MCF 10A (cell line): ENCODE results near the gene TMEM33. TPM values are rescaled to one million over a fixed set of nuclear protein-coding genes. Genes with fewer than 3 reads are reported as not detected.

Source experiments
- Bru-seq: library from RNA; stranded (reverse); fragments of 400-500 nt; gene quantifications from one replicate; lab custom pipeline; 2021; lab: Mats Ljungman, UMichigan
- BruChase-seq, 2 experiments: library from RNA; stranded (reverse); fragments of 400-500 nt; gene quantifications; one replicate each; lab custom pipeline; 2021; lab: Mats Ljungman, UMichigan
- BruUV-seq: library from RNA; stranded (reverse); fragments of 400-500 nt; replicated peaks from 2 replicates; lab custom pipeline; 2021; lab: Mats Ljungman, UMichigan
- CTCF ChIA-PET: fragments of 300-600 bp; sonication (Branson Sonifier 250); formaldehyde crosslinking; extraction: SDS; loops from one replicate; lab custom pipeline; 2021; ENCODE audit warnings: antibody characterized with exemption, inconsistent platforms; lab: Yijun Ruan, JAX
- POLR2A ChIA-PET: fragments of 300-600, 350-650 bp; sonication (Branson Sonifier 250); formaldehyde crosslinking; extraction: SDS; loops from one replicate; lab custom pipeline; 2020; ENCODE audit warnings: antibody characterized with exemption, inconsistent platforms; lab: Yijun Ruan, JAX
- DNase-seq: peaks from one replicate; pipeline ENCODE4 v3.0.0-alpha.2; 2018; ENCODE audit not compliant: unreplicated experiment
- H3K27ac Mint-ChIP-seq: one replicate; pipeline ENCODE4 v1.8.0; 2022; ENCODE audit warnings: mild to moderate bottlenecking, low read depth, mixed read lengths; ENCODE audit not compliant: unreplicated experiment
- H3K27me3 Mint-ChIP-seq: one replicate; pipeline ENCODE4 v1.8.0; 2022; ENCODE audit warnings: mixed read lengths; ENCODE audit not compliant: insufficient read depth, unreplicated experiment
- H3K36me3 Mint-ChIP-seq: one replicate; pipeline ENCODE4 v1.8.0; 2022; ENCODE audit warnings: mild to moderate bottlenecking, moderate library complexity, mixed read lengths; ENCODE audit not compliant: insufficient read depth, unreplicated experiment
- H3K4me1 Mint-ChIP-seq: one replicate; pipeline ENCODE4 v1.8.0; 2022; ENCODE audit warnings: mixed read lengths; ENCODE audit not compliant: insufficient read depth, unreplicated experiment
- H3K4me3 Mint-ChIP-seq: one replicate; pipeline ENCODE4 v1.8.0; 2022; ENCODE audit warnings: mild to moderate bottlenecking, moderate library complexity, mixed read lengths; ENCODE audit not compliant: unreplicated experiment
- H3K9me3 Mint-ChIP-seq: one replicate; pipeline ENCODE4 v1.8.0; 2022; ENCODE audit warnings: mixed read lengths; ENCODE audit not compliant: unreplicated experiment
- CTCF ChIP-seq: fragments of 200-600 bp; IDR thresholded peaks from one replicate; pipeline ENCODE4 v1.8.0; 2022; ENCODE audit warnings: antibody characterized with exemption, mild to moderate bottlenecking; ENCODE audit not compliant: unreplicated experiment
- intact Hi-C: fragments of 100-400 bp; cut with micrococcal nuclease; formaldehyde crosslinking; loops from 2 replicates; pipeline ENCODE4 v1.14.1; 2022
- long read RNA-seq: library from polyadenylated mRNA; stranded (forward); transcript quantifications from one replicate; pipeline ENCODE4 v2.0.0, GENCODE V29; 2022
- total RNA-seq: library from RNA; stranded (reverse); gene quantifications from 2 replicates; pipeline ENCODE4 v1.2.3, GENCODE V29; 2022

TMEM33 gene
- 101 and 117 TPM in 2 replicates for total RNA-seq
- percentile 97 among the genes with signal in this experiment for Bru-seq, nascent RNA
- BruChase-seq, experiment 1, labeled RNA remaining after a 6-hour chase = percentile 98 among the genes with signal in this experiment
- percentile 97 among the genes with signal in this experiment for BruChase-seq, experiment 2, labeled RNA remaining after a 2-hour chase
- long read RNA-seq, full-length matches to known transcripts = 85 of 100 reads
- long read RNA-seq, partial matches to known transcripts = 7 of 100 reads
- long read RNA-seq, other reads (novel, unspliced or antisense) = 8 of 100 reads

DNA sequence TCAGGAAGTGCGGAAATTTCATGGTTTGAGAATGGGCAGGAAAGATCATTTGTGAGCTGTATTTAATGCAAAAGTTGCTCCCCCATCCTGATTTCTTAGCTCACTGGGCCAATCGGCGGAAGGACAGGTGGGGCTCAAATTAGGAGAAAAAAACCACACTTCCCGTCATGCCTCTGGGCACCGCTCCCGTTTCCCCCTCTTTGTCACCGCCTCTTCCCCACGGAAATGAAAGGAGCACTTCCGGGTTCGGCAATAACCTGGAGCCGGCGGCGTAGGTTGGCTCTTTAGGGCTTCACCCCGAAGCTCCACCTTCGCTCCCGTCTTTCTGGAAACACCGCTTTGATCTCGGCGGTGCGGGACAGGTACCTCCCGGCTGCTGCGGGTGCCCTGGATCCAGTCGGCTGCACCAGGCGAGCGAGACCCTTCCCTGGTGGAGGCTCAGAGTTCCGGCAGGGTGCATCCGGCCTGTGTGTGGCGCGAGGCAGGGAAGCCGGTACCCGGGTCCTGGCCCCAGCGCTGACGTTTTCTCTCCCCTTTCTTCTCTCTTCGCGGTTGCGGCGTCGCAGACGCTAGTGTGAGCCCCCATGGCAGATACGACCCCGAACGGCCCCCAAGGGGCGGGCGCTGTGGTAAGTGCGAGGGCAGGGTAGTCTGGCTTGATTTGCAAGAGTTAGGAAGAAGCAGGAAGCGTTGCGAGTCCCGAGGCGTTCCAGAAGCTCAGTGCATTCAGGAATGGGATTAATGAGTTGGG is at the start of gene TMEM33:
TSS of gene TMEM33 (plus strand) at position 529 of the 751 bp plus-strand sequence. CDS start at position 585, 56 bp downstream.
- CTCF ChIA-PET = interaction anchor here (0.7 to 1.4 kb wide), 3 partner anchors 10 to 388 kb away, joined by 3 to 6 read pairs (median 3); no protein-coding TSS in a partner anchor
- peak within 1 kb of the TSS; percentile 81 for H3K4me3 Mint-ChIP-seq
- H3K27ac Mint-ChIP-seq = peak within 1 kb of the TSS; percentile 89
- intact Hi-C loops = loop anchor here (5.0 kb wide), 1 partner anchor 57 kb away; the partner anchor contains the start of gene SLC30A9
- POLR2A ChIA-PET = interaction anchor here (0.5 to 8.0 kb wide), 36 partner anchors 10 to 714 kb away, joined by 3 to 98 read pairs (median 4); partner anchors contain the start of gene SLC30A9
- no peak for TF ChIP-seq CTCF
- peak; percentile 96 for DNase-seq
- no peaks in the 10 kb centered on the region for H3K9me3 Mint-ChIP-seq
- H3K36me3 Mint-ChIP-seq = peaks cover 13% of the 10 kb centered on the region
- peaks cover 32% of the 10 kb centered on the region for H3K4me1 Mint-ChIP-seq
- H3K27me3 Mint-ChIP-seq = no peaks in the 10 kb centered on the region
- BruUV-seq = no TSS peak

DNA sequence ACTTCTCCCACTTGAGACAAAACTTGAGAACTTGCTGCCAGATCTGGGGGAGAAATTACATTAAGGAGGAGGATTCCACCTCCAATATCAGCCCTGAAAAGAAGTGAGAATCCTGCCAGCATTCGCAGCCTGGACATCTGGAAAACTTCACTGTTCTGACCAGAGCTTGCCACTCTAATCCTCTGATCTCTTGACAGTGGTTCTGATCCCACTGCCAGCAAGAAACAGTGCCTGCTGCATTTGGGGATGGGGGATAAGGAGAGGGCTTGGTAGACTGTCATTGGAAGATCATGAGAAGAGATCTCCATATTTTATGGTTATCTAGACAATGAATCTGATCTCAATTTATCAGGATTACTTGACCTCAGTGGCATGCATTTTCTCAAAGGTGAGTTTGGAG is 49.8 kb upstream of the TMEM33 start:
- Mint-ChIP-seq H3K4me3 (no peak overlapping the region), H3K9me3 (no peaks in the 10 kb centered on the region), H3K36me3 (peaks cover 6% of the 10 kb centered on the region), H3K4me1 (peaks cover 15% of the 10 kb centered on the region), H3K27ac (peak overlapping the region; percentile 65), H3K27me3 (no peaks in the 10 kb centered on the region)
- BruUV-seq = no TSS peak
- intact Hi-C loops = loop anchor here (5.0 to 10.0 kb wide), 2 partner anchors 628 to 629 kb away; partner anchors contain the start of gene UCHL1
- ChIA-PET CTCF (interaction anchor here (0.6 to 8.7 kb wide), 8 partner anchors 98 to 586 kb away, joined by 3 to 193 read pairs (median 4); no protein-coding TSS in a partner anchor), POLR2A (interaction anchor here (4.1 to 7.6 kb wide), 2 partner anchors 185 to 191 kb away, joined by 59 to 74 read pairs; no protein-coding TSS in a partner anchor)
- TF ChIP-seq CTCF = no peak
- no peak for DNase-seq

GRCh38 chr4:41887277-41887676 is 48.0 kb upstream of the TMEM33 start:
- ChIA-PET POLR2A (interaction anchor here (0.8 to 7.6 kb wide), 10 partner anchors 49 to 195 kb away, joined by 3 to 74 read pairs (median 5); partner anchors contain the start of gene TMEM33), CTCF (interaction anchor here (0.6 to 8.7 kb wide), 29 partner anchors 9 to 633 kb away, joined by 3 to 193 read pairs (median 4); no protein-coding TSS in a partner anchor)
- no peaks in the 10 kb centered on the region for H3K9me3 Mint-ChIP-seq
- no peaks in the 10 kb centered on the region for H3K36me3 Mint-ChIP-seq
- H3K4me1 Mint-ChIP-seq = peaks cover 15% of the 10 kb centered on the region
- no peak for TF ChIP-seq CTCF
- no peaks in the 10 kb centered on the region for H3K27me3 Mint-ChIP-seq
- peak overlapping the region; percentile 57 for H3K27ac Mint-ChIP-seq
- DNase-seq = no peak
- no peak overlapping the region for H3K4me3 Mint-ChIP-seq
- no TSS peak for BruUV-seq
- intact Hi-C loops = loop anchor here (5.0 to 10.0 kb wide), 2 partner anchors 628 to 630 kb away; partner anchors contain the start of gene UCHL1
